ENCODE results near the gene KIF2C. TPM values are rescaled to one million over a fixed set of nuclear protein-coding genes. Genes with fewer than 3 reads are reported as not detected.

Gene KIF2C
- total RNA-seq, 4 donors from 2014 or later, result 2.1 to 5.0 (median 3.9) TPM

DNA sequence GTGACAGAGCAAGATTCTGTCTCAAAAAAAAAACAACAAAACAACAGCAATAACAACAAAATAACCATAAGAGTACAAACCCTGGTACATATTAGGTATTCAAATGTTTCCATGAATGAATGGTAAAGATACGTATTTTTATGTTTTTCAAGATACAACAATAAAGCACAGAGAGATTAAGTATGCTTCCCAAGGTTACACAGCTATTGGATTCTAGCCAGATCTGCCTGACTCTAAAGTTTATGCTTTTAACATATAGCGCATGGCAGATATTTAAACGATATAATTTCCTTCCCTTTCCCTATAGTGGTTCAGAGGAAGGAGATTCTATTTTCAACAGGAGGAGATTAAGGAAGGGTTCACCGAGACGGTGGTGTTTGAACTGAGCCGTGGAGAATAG is 34.2 kb upstream of the KIF2C start:
- H3K27ac ChIP-seq, result no peak overlapping the region
- H3K4me3 ChIP-seq, result no peak overlapping the region
- no peak for DNase-seq (ENCODE audit: low spot score in 2 of 2)
- H3K4me1 ChIP-seq, result no peaks in the 10 kb centered on the region
- H3K27me3 ChIP-seq, result no peaks in the 10 kb centered on the region
- WGBS, result 83% methylated on average over 6 of the region's 6 CpGs
- TF ChIP-seq, protein P1, sequence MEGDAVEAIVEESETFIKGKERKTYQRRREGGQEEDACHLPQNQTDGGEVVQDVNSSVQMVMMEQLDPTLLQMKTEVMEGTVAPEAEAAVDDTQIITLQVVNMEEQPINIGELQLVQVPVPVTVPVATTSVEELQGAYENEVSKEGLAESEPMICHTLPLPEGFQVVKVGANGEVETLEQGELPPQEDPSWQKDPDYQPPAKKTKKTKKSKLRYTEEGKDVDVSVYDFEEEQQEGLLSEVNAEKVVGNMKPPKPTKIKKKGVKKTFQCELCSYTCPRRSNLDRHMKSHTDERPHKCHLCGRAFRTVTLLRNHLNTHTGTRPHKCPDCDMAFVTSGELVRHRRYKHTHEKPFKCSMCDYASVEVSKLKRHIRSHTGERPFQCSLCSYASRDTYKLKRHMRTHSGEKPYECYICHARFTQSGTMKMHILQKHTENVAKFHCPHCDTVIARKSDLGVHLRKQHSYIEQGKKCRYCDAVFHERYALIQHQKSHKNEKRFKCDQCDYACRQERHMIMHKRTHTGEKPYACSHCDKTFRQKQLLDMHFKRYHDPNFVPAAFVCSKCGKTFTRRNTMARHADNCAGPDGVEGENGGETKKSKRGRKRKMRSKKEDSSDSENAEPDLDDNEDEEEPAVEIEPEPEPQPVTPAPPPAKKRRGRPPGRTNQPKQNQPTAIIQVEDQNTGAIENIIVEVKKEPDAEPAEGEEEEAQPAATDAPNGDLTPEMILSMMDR (IDR thresholded peaks at IDR 0.05), result no peak
- TF ChIP-seq POLR2AphosphoS5 (IDR thresholded peaks at IDR 0.05) (no peak), POLR2A (IDR thresholded peaks at IDR 0.05) (no peak), EP300 (IDR thresholded peaks at IDR 0.05) (no peak)
- no peaks in the 10 kb centered on the region for H3K9me3 ChIP-seq
- H3K36me3 ChIP-seq, result no peaks in the 10 kb centered on the region

DNA sequence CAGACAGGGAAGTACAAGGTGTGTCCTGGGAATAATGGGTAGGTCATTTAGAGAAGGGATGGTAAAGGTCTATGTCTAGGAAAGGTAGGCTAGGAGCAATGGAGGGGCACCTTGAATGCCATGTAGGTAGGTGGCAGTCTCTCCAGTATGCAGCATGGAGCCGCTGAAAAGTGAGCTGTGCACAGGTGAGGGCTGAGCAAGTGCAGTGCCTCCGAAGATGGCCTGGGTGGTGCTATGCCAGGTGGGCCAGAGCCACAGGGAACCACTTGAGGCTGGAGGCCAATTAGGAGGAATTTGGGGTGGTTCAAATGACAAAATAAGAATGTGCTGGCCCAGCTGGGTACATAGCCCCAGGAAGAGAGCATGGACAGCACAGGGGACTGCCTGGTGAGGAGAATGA is 33.7 kb upstream of the KIF2C start:
- DNase-seq (ENCODE audit: low spot score in 2 of 2), result peak in 1 of 2 donors; percentile 28
- H3K27me3 ChIP-seq, result no peaks in the 10 kb centered on the region
- no peaks in the 10 kb centered on the region for H3K9me3 ChIP-seq
- no peak for TF ChIP-seq EP300 (IDR thresholded peaks at IDR 0.05)
- TF ChIP-seq, protein P1 (IDR thresholded peaks at IDR 0.05), result no peak
- no peak for TF ChIP-seq POLR2AphosphoS5 (IDR thresholded peaks at IDR 0.05)
- no peak for TF ChIP-seq POLR2A (IDR thresholded peaks at IDR 0.05)
- WGBS, result 84% methylated on average over 2 of the region's 2 CpGs
- no peak overlapping the region for H3K4me3 ChIP-seq
- no peaks in the 10 kb centered on the region for H3K4me1 ChIP-seq
- no peak overlapping the region for H3K27ac ChIP-seq
- no peaks in the 10 kb centered on the region for H3K36me3 ChIP-seq

DNA sequence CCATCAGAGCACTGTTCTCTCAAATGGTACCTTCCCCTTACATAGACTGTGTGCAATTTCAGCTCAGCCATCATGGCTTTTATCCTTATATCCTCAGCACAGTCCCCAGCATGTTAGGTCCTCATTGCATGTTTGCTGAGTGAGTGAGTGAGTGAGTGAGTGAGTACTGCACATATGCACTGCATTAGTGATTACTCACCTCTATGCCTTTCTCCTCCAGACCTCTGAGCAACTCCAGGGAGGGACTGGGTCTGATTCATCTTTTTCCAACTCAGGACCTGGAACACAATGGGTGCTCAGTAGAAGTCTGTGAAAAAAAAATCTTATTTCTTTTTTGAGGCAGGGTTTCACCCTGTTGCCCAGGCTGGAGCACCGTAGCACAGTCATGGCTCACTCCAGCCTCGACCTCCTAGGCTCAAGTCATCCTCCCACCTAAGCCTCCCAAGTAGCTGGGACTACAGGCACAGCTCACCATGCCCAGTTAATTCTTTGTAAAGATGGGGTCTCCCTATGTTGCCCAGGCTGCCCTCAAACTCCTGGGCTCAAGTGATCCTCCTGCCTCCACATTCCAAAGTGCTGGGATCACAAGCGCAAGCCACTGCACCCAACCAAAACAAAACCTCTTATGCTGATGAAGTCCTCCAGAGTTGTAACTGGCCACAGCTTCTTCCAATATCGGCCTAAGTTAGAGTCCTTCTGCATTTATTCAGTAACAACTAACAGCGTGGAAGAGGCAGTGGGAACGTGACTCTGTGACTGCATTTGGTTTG is 32.3 kb upstream of the KIF2C start:
- TF ChIP-seq POLR2AphosphoS5 (IDR thresholded peaks at IDR 0.05) (no peak), EP300 (IDR thresholded peaks at IDR 0.05) (no peak), POLR2A (IDR thresholded peaks at IDR 0.05) (no peak)
- TF ChIP-seq, protein P1 (IDR thresholded peaks at IDR 0.05), result no peak
- WGBS, result 88% methylated on average over 6 of the region's 6 CpGs
- no peaks in the 10 kb centered on the region for H3K9me3 ChIP-seq
- no peaks in the 10 kb centered on the region for H3K36me3 ChIP-seq
- DNase-seq (ENCODE audit: low spot score in 2 of 2), result no peak
- no peaks in the 10 kb centered on the region for H3K4me1 ChIP-seq
- no peak overlapping the region for H3K4me3 ChIP-seq
- peaks cover 3% of the 10 kb centered on the region for H3K27me3 ChIP-seq
- no peak overlapping the region for H3K27ac ChIP-seq

DNA sequence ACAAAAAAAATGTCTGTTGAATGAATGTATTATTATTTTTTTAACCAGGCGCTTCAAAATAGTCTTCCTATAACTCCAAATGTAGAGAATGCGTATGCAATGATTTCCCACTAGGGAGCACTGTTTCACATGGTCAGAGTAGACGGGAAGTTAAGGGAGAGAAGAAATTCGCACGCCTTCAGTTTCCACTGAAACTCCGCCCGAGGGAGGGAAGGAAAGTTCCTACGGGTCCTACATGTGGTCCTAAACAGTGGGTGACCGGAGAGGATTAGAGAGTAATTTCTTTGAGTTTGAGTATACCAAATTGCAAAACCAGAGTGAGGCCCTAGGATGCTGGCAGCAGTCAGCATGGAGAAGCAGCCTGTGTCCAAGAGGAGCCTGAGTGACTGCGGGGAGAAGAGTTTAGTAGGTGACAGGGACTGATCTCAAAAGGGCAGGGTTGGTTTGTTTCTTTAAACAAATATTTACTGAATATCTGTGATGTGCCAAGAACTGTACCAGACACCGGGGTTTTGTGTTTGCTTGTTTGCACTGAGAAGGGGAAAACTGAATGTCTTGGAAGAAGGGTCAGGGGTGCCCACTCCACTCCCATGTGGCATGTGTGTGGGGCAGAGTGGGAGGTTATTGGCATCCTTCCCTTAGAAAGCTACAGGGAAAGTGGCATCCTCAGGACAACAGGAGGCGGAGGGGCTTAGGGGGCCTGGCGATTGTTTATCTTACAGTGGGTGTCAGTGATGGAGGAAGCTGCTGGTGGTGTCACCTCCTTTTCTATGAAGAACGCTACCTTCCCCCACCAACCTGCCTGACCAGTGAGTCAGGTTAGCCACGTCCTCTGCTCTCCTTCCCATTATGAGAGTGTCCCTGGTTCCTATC is 31.4 kb upstream of the KIF2C start:
- H3K4me3 ChIP-seq, result no peak overlapping the region
- no peak for DNase-seq (ENCODE audit: low spot score in 2 of 2)

More for the DNA sequence above, 31.4 kb upstream of the KIF2C start:
- no peak overlapping the region for H3K27ac ChIP-seq
- no peaks in the 10 kb centered on the region for H3K4me1 ChIP-seq
- TF ChIP-seq EP300 (IDR thresholded peaks at IDR 0.05) (no peak), POLR2A (IDR thresholded peaks at IDR 0.05) (no peak), POLR2AphosphoS5 (IDR thresholded peaks at IDR 0.05) (no peak)
- TF ChIP-seq, protein P1 (IDR thresholded peaks at IDR 0.05), result peak; percentile 33 to 61
- H3K36me3 ChIP-seq, result no peaks in the 10 kb centered on the region
- peaks cover 3% of the 10 kb centered on the region for H3K27me3 ChIP-seq
- H3K9me3 ChIP-seq, result no peaks in the 10 kb centered on the region
- WGBS, result 40% methylated on average over 15 of the region's 15 CpGs

All from suprapubic skin (tissue), 4 donors.